ENCODE data around the gene ZFPL1. TPM values are rescaled to one million over a fixed set of nuclear protein-coding genes. Genes with fewer than 3 reads are reported as not detected.

ZFPL1 gene
- total RNA-seq, 2 donors from 2014 or later, result 35.7 to 46.6 TPM

- H3K27me3 Mint-ChIP-seq (ENCODE audit: insufficient read depth), result peaks cover 8% of the 10 kb centered on the region
- H3K9me3 Mint-ChIP-seq, result no peaks in the 10 kb centered on the region
- no peaks in the 10 kb centered on the region for H3K4me1 ChIP-seq (ENCODE audit: control insufficient read depth, insufficient read depth, low read length)
- TF ChIP-seq, protein P1, sequence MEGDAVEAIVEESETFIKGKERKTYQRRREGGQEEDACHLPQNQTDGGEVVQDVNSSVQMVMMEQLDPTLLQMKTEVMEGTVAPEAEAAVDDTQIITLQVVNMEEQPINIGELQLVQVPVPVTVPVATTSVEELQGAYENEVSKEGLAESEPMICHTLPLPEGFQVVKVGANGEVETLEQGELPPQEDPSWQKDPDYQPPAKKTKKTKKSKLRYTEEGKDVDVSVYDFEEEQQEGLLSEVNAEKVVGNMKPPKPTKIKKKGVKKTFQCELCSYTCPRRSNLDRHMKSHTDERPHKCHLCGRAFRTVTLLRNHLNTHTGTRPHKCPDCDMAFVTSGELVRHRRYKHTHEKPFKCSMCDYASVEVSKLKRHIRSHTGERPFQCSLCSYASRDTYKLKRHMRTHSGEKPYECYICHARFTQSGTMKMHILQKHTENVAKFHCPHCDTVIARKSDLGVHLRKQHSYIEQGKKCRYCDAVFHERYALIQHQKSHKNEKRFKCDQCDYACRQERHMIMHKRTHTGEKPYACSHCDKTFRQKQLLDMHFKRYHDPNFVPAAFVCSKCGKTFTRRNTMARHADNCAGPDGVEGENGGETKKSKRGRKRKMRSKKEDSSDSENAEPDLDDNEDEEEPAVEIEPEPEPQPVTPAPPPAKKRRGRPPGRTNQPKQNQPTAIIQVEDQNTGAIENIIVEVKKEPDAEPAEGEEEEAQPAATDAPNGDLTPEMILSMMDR (conservative IDR thresholded peaks at IDR 0.05), result no peak
- no peak overlapping the region for H3K27ac Mint-ChIP-seq
- H3K4me1 Mint-ChIP-seq, result no peaks in the 10 kb centered on the region
- no peaks in the 10 kb centered on the region for H3K36me3 ChIP-seq (ENCODE audit: control insufficient read depth, insufficient read depth, low read length)
- no peaks in the 10 kb centered on the region for H3K36me3 Mint-ChIP-seq (ENCODE audit: low read depth)
- H3K27me3 ChIP-seq (ENCODE audit: control insufficient read depth, insufficient read depth, low read length, poor library complexity, severe bottlenecking), result no peaks in the 10 kb centered on the region
- no peak overlapping the region for H3K27ac ChIP-seq (ENCODE audit: low read depth, low read length)
- DNase-seq, result no peak
- H3K9me3 ChIP-seq (ENCODE audit: control insufficient read depth, low read length), result no peaks in the 10 kb centered on the region
- no peak overlapping the region for H3K9ac ChIP-seq (ENCODE audit: extremely low read depth, low read length, poor library complexity, severe bottlenecking)
- WGBS, 2 experiments (ENCODE audit: insufficient coverage in 1 of 2, insufficient read length in 1 of 2), result 94 to 98% methylated on average over 6 of the region's 7 CpGs
- H3K4me3 Mint-ChIP-seq, result no peak overlapping the region
- H3K4me3 ChIP-seq (ENCODE audit: low read length), result no peak overlapping the region
These were observed 26.5 kb upstream of the ZFPL1 start for GRCh38 chr11:65057526-65057925.

- no peaks in the 10 kb centered on the region for H3K36me3 ChIP-seq (ENCODE audit: control insufficient read depth, insufficient read depth, low read length)
- DNase-seq, result no peak
- Mint-ChIP-seq H3K4me3 (no peak overlapping the region), H3K4me1 (no peaks in the 10 kb centered on the region), H3K27me3 (ENCODE audit: insufficient read depth) (peaks cover 8% of the 10 kb centered on the region), H3K9me3 (no peaks in the 10 kb centered on the region), H3K27ac (no peak overlapping the region), H3K36me3 (ENCODE audit: low read depth) (no peaks in the 10 kb centered on the region)
- no peaks in the 10 kb centered on the region for H3K9me3 ChIP-seq (ENCODE audit: control insufficient read depth, low read length)
- H3K4me1 ChIP-seq (ENCODE audit: control insufficient read depth, insufficient read depth, low read length), result no peaks in the 10 kb centered on the region
- TF ChIP-seq, protein P1 (conservative IDR thresholded peaks at IDR 0.05), result no peak
- H3K27ac ChIP-seq (ENCODE audit: low read depth, low read length), result no peak overlapping the region
- H3K4me3 ChIP-seq (ENCODE audit: low read length), result no peak overlapping the region
- 86 to 93% methylated on average over 9 to 13 of the region's 13 CpGs for WGBS, 2 experiments (ENCODE audit: insufficient coverage in 1 of 2, insufficient read length in 1 of 2)
- H3K27me3 ChIP-seq (ENCODE audit: control insufficient read depth, insufficient read depth, low read length, poor library complexity, severe bottlenecking), result no peaks in the 10 kb centered on the region
- H3K9ac ChIP-seq (ENCODE audit: extremely low read depth, low read length, poor library complexity, severe bottlenecking), result no peak overlapping the region
These were observed 26.0 kb upstream of the ZFPL1 start for GRCh38 chr11:65058012-65058411.

DNA sequence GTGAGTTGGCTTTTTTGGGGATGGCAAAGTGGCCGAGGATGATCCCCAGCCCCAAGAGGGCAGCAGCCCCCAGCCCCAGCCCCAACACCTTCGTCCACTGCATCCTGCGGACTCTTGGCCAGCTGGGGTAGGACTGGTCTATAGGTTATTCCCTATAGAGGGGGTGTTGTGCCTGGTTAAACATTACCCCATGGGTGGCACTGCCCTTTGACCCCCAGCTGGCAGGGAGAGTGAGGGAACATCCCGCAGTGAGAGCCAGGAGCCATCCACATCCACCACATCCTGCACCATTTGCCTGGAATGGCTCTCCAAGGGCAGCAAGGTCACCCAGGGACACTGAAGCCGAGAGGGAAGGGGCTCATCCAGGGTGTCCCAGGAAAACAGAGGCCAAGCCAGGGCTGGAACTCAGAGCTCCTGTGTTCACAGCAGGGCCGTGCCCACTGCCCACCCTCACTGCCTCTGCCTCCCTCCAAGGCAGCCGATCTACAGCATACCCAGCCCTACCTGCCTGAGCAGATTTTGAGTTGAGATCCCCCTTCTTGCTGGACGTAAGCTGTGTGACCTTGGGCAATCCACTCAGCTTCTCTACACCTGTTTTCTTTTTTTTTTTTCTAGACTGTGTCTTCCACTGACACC, 25.5 kb upstream of the ZFPL1 start, which contains the start of gene NAALADL1:
NAALADL1 (minus strand) TSS at position 135 of the 636 bp plus-strand sequence; CDS start at position 103, 32 bp downstream.
- WGBS, 2 experiments (ENCODE audit: insufficient coverage in 1 of 2, insufficient read length in 1 of 2), result 85 to 93% methylated on average over 4 to 8 of the region's 8 CpGs
- H3K36me3 Mint-ChIP-seq (ENCODE audit: low read depth), result no peaks in the 10 kb centered on the region
- H3K27me3 ChIP-seq (ENCODE audit: control insufficient read depth, insufficient read depth, low read length, poor library complexity, severe bottlenecking), result no peaks in the 10 kb centered on the region
- H3K4me3 ChIP-seq (ENCODE audit: low read length), result no peak within 1 kb of the TSS
- H3K27ac Mint-ChIP-seq, result no peak within 1 kb of the TSS
- H3K27ac ChIP-seq (ENCODE audit: low read depth, low read length), result no peak within 1 kb of the TSS
- H3K9me3 Mint-ChIP-seq, result no peaks in the 10 kb centered on the region
- no peaks in the 10 kb centered on the region for H3K4me1 ChIP-seq (ENCODE audit: control insufficient read depth, insufficient read depth, low read length)
- DNase-seq, result no peak
- TF ChIP-seq, protein P1 (conservative IDR thresholded peaks at IDR 0.05), result no peak
- peaks cover 8% of the 10 kb centered on the region for H3K27me3 Mint-ChIP-seq (ENCODE audit: insufficient read depth)
- H3K4me3 Mint-ChIP-seq, result no peak within 1 kb of the TSS
- H3K36me3 ChIP-seq (ENCODE audit: control insufficient read depth, insufficient read depth, low read length), result no peaks in the 10 kb centered on the region
- H3K9ac ChIP-seq (ENCODE audit: extremely low read depth, low read length, poor library complexity, severe bottlenecking), result no peak within 1 kb of the TSS
- no peaks in the 10 kb centered on the region for H3K4me1 Mint-ChIP-seq
- H3K9me3 ChIP-seq (ENCODE audit: control insufficient read depth, low read length), result no peaks in the 10 kb centered on the region
